Naive thymus-derived CD8-positive, alpha-beta T cell (primary cell): Measurements from ENCODE around the gene TAOK1. TPM values are rescaled to one million over a fixed set of nuclear protein-coding genes. Genes with fewer than 3 reads are reported as not detected.

Source experiments
- ATAC-seq, 2 donors: fragments of 150-1000 bp; cut with Tn5 transposase in 1 of 2; sonication (Bioruptor Pico), chemical (Tn5 transposase) in 1 of 2; 1 replicate in 1 of 2; 2 replicates in 1 of 2; pipeline ENCODE4 v1.10.0; 2021; ENCODE audit warnings: mild to moderate bottlenecking in 2 of 2, moderate library complexity in 2 of 2
- POLR2A ChIA-PET: fragments of 350-600 bp; sonication (Branson Sonifier 250); formaldehyde crosslinking; loops from one replicate; lab custom pipeline; 2021; ENCODE audit warnings: antibody characterized with exemption; lab: Charles Lee
- DNase-seq, 10 donors: peaks; one replicate each; pipeline versions ENCODE4 v3.0.0 to v3.0.0-alpha.2; 2020 to 2022
- H3K27ac Mint-ChIP-seq, 10 donors: one replicate each; pipeline ENCODE4 v1.8.0; 2020 to 2022; ENCODE audit warnings: mild to moderate bottlenecking in 10 of 10, mixed read lengths in 10 of 10, moderate library complexity in 4 of 10, inconsistent platforms in 1 of 10
- H3K27me3 Mint-ChIP-seq, 5 donors: one replicate each; pipeline ENCODE4 v1.8.0; 2021 to 2022; ENCODE audit warnings: mixed read lengths in 5 of 5
- H3K36me3 Mint-ChIP-seq, 3 donors: one replicate each; pipeline ENCODE4 v1.8.0; 2020 to 2022; ENCODE audit warnings: mixed read lengths in 3 of 3, mild to moderate bottlenecking in 2 of 3, inconsistent platforms in 1 of 3
- H3K4me1 Mint-ChIP-seq, 4 donors: one replicate each; pipeline ENCODE4 v1.8.0; 2021 to 2022; ENCODE audit warnings: mixed read lengths in 4 of 4
- H3K4me3 Mint-ChIP-seq, 10 donors: one replicate each; pipeline ENCODE4 v1.8.0; 2020 to 2022; ENCODE audit warnings: mild to moderate bottlenecking in 10 of 10, mixed read lengths in 10 of 10, moderate library complexity in 6 of 10, inconsistent platforms in 1 of 10
- H3K9me3 Mint-ChIP-seq, 9 donors: one replicate each; pipeline ENCODE4 v1.8.0; 2020 to 2022; ENCODE audit warnings: mixed read lengths in 9 of 9, mild to moderate bottlenecking in 3 of 9, inconsistent platforms in 1 of 9, moderate library complexity in 1 of 9
- polyA plus RNA-seq, 3 donors: library from polyadenylated mRNA; unstranded; fragments of 300-500 nt; fragmentation: Illumina TruSeq; gene quantifications; one replicate each; pipeline ENCODE4 v1.2.3, GENCODE V29; 2021
- total RNA-seq, 8 experiments: library from RNA in 2 of 8; stranded (reverse) in 2 of 8; gene quantifications; one replicate each; pipeline ENCODE4 v1.2.3 and lab custom pipeline; 2021 to 2026

TAOK1 gene
- total and polyA plus RNA-seq, 5 experiments from 2014 or later, result 2.4 to 63.8 (median 3.5) TPM

DNA sequence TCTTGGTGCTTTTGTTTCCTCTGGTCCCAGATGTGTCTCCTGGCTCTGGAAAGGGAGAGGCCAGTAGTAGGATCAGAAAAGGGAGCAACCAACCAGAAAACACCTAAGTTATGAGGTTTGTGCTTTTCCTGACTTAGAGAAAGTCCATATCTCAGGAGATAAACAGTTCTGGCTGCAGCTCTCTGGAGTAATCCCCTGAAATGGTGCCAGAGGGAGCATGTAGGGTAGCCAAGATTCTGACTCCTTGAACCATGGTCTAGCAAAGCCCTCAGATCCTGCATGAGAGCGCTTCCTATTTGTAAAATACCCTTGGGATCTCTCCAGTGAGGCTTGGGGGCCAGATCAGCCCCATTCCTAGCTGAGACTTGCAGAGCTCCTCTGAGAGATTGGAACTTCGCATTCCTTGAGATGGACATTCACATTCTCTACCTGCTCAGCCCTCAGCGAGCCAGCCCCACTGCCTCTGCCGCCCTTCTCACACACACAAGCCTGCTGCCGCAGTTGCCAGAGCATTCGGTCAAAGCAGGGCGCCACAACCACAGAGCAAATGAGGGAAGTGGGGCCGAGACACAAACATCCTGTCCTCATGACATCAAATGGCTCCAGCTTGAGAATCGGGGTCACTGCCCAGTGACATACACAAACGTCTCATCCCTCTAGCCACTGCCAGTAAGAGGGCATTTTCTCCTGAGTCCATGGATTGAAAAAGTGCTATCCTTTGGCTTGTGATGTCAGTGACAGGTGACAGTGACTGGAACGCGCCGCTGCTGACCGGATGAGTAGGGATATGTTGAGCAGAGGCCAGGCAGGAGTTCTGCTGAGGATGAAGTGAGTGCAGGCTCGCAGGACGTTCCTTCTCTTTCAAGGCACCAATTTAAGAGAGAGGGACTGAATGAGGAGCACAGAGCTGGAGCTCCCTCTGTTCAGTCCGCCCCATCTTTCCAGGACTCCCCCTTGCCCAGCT is 171.7 kb downstream of the TAOK1 start:
- H3K36me3 Mint-ChIP-seq, result peaks cover 0 to 4% (median 0%) of the 10 kb centered on the region in 3 donors
- H3K27me3 Mint-ChIP-seq, result no peaks in the 10 kb centered on the region
- peak overlapping the region in 5 of 10 donors; percentile 15 to 86 (median 32) for H3K27ac Mint-ChIP-seq
- H3K4me3 Mint-ChIP-seq, result peak overlapping the region in 1 of 10 donors; percentile 71
- no peaks in the 10 kb centered on the region for H3K9me3 Mint-ChIP-seq
- POLR2A ChIA-PET, result interaction anchor here (0.6 kb wide), 1 partner anchor 52 kb away, joined by 3 read pairs; no protein-coding TSS in a partner anchor
- ATAC-seq (no peak), DNase-seq (peak in 1 of 10 donors; percentile 20)
- peaks cover 16 to 76% (median 33%) of the 10 kb centered on the region in 4 donors for H3K4me1 Mint-ChIP-seq

DNA sequence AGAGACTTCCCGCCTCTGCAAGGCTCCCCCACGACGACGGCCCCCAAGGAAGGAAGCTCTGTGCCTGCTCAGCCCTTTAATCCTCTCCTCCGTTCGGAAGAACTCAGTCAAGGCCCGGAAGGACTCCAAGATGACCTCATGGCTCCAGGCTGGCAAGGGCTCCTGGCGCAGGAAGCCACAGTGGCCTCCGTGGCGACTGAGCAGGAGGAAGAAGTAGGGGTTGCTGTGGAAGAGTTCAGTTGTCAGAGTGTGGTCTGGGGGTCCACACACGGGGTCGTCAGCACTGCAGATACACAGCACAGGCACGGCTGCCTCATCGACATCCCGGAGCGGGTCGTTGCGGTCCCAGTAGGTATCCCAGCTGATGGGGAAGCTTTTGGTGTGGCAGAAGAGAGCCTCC is 172.5 kb downstream of the TAOK1 start:
- POLR2A ChIA-PET, result interaction anchor here (0.6 kb wide), 1 partner anchor 51 kb away, joined by 3 read pairs; no protein-coding TSS in a partner anchor
- peaks cover 0 to 4% (median 0%) of the 10 kb centered on the region in 3 donors for H3K36me3 Mint-ChIP-seq
- no peak for ATAC-seq
- no peaks in the 10 kb centered on the region for H3K27me3 Mint-ChIP-seq
- peaks cover 14 to 68% (median 31%) of the 10 kb centered on the region in 4 donors for H3K4me1 Mint-ChIP-seq
- H3K4me3 Mint-ChIP-seq, result peak overlapping the region in 1 of 10 donors; percentile 71
- H3K9me3 Mint-ChIP-seq, result no peaks in the 10 kb centered on the region
- DNase-seq, result no peak
- peak overlapping the region in 3 of 10 donors; percentile 25 to 86 (median 79) for H3K27ac Mint-ChIP-seq

DNA sequence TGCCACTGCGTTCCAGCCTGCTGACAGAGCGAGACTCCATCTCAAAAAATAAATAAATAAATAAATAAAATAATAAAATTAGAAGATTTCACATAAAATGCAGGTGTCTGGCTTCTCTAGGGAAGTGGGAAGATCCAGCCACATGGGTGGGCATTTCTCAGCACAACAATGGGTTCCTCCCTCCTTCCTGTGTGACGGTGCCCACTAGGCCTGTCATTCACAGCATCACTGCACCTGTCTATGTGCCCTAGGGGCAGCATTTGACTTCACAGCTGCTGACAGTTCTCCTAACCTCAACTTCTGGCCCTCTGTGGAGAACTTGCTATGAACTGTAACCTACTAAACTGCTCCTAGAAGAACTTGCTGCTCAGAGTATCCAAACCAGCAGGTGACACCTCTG is 173.7 kb downstream of the TAOK1 start:
- no peaks in the 10 kb centered on the region for H3K9me3 Mint-ChIP-seq
- H3K4me1 Mint-ChIP-seq, result peaks cover 16 to 59% (median 34%) of the 10 kb centered on the region in 4 donors
- no peaks in the 10 kb centered on the region for H3K27me3 Mint-ChIP-seq
- ATAC-seq, result no peak
- H3K27ac Mint-ChIP-seq, result peak overlapping the region in 4 of 10 donors; percentile 26 to 53 (median 32)
- DNase-seq, result no peak
- peak overlapping the region in 4 of 10 donors; percentile 20 to 48 (median 36) for H3K4me3 Mint-ChIP-seq
- POLR2A ChIA-PET, result no interaction called here
- H3K36me3 Mint-ChIP-seq, result peaks cover 0 to 4% (median 0%) of the 10 kb centered on the region in 3 donors

DNA sequence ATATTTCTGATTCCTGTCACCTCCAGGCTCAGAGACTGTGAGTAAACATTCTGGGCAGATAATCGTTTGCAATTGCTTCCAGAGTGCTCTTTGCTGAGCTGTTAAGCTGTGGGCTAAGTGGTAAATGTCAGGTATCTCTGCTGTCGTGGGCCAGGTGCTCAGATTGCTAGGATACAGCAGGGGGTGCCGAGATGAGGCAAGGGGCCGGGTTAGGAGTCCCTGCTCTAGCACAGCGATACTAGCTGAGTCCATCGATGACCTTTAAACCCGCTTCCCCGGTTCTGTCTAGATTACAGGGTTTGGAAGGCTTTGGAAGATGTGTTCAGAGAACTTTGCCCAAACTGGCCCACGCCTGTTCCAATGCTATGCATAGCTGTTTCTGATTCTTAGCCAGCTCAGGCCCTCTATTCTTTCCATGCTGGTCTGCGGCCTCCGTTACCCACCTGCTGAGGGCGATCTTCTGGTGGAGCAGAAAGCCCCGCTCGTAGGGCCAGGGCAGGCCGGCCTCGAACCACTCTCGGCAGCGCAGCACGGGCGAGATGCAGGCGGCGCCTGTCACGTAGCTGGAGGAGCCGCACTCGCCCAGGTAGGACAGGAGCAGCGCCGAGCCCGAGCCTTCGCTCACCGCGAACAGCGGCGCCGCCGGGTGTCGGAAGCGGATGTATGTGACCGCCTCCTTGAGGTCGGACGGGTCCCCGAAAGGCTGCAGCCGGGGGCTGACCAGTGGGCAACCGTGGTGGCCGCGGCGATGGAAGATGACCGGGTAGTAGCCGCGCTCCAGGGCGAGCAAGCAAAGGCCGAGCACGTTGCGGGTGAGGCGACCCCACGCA is 175.7 kb downstream of the TAOK1 start:
- H3K9me3 Mint-ChIP-seq, result no peaks in the 10 kb centered on the region
- H3K4me1 Mint-ChIP-seq, result peaks cover 24 to 56% (median 46%) of the 10 kb centered on the region in 4 donors
- no peaks in the 10 kb centered on the region for H3K27me3 Mint-ChIP-seq
- H3K36me3 Mint-ChIP-seq, result no peaks in the 10 kb centered on the region
- peak in 7 of 10 donors; percentile 31 to 52 (median 46) for DNase-seq
- peak; percentile 13 to 31 for ATAC-seq
- POLR2A ChIA-PET, result interaction anchor here (1.3 to 7.2 kb wide), 6 partner anchors 9 to 365 kb away, joined by 3 to 70 read pairs (median 16); partner anchors contain the start of genes ANKRD13B and SSH2
- peak overlapping the region; percentile 72 to 90 (median 81) for H3K27ac Mint-ChIP-seq
- peak overlapping the region; percentile 78 to 93 (median 90) for H3K4me3 Mint-ChIP-seq

DNA sequence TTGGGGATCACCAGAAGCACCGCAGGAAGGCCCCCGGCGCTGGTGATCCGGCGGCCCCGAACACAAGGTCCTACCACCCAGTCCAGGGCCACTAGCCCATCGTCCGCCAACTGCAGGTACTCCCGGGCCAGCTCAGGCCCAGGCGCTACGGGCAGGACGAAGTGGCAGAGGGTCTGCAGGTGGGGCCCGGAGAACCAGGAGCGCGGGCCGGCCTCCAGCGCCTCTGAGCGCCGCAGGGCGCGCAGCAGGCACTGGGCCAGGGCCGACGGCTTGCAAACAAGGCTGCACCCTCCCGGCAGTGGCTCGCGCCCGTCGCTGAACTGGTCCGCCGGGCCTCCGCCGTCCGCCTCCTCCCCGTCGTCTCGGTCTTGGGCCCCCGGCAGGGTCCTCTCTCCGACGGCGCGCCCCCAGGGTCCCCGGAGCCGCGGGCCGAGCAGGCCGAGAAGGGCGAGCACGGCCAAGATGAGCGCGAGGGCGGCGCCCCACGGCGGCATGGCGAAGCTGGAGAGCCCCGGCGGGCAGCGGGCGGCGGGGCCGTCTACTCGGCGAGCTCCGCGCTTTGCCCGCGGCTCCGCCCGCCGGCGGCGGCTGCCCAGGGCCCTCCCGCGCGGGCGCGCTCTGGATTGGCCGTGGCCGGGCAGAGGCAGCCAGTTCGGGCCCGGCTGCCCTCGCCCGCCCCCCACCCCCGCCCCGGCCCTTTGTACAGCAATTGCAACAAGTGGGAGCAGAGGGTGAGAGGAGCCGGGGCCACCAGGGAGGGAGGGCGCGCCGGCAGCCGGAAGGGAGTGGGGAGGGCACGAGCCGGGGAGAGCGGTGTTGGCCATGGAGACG is 176.5 kb downstream of the TAOK1 start, which contains the start of gene ABHD15:
ABHD15 (minus strand) TSS at position 565 of the 831 bp plus-strand sequence; CDS start at position 494, 71 bp downstream.
- DNase-seq (peak in 8 of 10 donors; percentile 33 to 68 (median 54)), ATAC-seq (peak; percentile 34 to 41)
- POLR2A ChIA-PET, result interaction anchor here (0.6 to 7.2 kb wide), 16 partner anchors 9 to 427 kb away, joined by 3 to 70 read pairs (median 5); partner anchors contain the start of genes ANKRD13B, SSH2 and TAOK1
- H3K9me3 Mint-ChIP-seq, result no peaks in the 10 kb centered on the region
- no peaks in the 10 kb centered on the region for H3K36me3 Mint-ChIP-seq
- H3K4me3 Mint-ChIP-seq, result peak within 1 kb of the TSS; percentile 91 to 99 (median 96)
- no peaks in the 10 kb centered on the region for H3K27me3 Mint-ChIP-seq
- H3K27ac Mint-ChIP-seq, result peak within 1 kb of the TSS; percentile 74 to 99 (median 92)
- H3K4me1 Mint-ChIP-seq, result peaks cover 27 to 49% (median 47%) of the 10 kb centered on the region in 4 donors

DNA sequence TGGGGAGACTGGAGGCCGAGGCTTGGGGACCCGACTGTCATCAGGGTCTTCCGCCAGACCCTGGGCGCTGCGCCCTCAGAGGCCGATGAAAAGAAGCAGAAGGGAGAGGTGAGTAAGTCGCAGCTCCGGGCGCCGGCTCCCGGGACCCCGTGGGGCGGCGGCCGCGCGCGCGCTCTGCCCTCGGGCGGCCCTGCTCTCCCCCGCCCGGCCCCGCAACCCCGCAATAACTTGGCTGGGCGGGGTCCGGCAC is 177.1 kb downstream of the TAOK1 start:
- H3K36me3 Mint-ChIP-seq, result no peaks in the 10 kb centered on the region
- peak; percentile 2 to 3 for ATAC-seq
- peak overlapping the region; percentile 74 to 99 (median 96) for H3K4me3 Mint-ChIP-seq
- H3K27ac Mint-ChIP-seq, result peak overlapping the region in 4 of 10 donors; percentile 41 to 86 (median 76)
- POLR2A ChIA-PET, result interaction anchor here (0.9 to 7.2 kb wide), 17 partner anchors 9 to 427 kb away, joined by 3 to 70 read pairs (median 4); partner anchors contain the start of genes ANKRD13B, NUFIP2, SSH2 and TAOK1
- peak in 1 of 10 donors; percentile 50 for DNase-seq
- no peaks in the 10 kb centered on the region for H3K27me3 Mint-ChIP-seq
- peaks cover 27 to 44% (median 42%) of the 10 kb centered on the region in 4 donors for H3K4me1 Mint-ChIP-seq
- no peaks in the 10 kb centered on the region for H3K9me3 Mint-ChIP-seq

DNA sequence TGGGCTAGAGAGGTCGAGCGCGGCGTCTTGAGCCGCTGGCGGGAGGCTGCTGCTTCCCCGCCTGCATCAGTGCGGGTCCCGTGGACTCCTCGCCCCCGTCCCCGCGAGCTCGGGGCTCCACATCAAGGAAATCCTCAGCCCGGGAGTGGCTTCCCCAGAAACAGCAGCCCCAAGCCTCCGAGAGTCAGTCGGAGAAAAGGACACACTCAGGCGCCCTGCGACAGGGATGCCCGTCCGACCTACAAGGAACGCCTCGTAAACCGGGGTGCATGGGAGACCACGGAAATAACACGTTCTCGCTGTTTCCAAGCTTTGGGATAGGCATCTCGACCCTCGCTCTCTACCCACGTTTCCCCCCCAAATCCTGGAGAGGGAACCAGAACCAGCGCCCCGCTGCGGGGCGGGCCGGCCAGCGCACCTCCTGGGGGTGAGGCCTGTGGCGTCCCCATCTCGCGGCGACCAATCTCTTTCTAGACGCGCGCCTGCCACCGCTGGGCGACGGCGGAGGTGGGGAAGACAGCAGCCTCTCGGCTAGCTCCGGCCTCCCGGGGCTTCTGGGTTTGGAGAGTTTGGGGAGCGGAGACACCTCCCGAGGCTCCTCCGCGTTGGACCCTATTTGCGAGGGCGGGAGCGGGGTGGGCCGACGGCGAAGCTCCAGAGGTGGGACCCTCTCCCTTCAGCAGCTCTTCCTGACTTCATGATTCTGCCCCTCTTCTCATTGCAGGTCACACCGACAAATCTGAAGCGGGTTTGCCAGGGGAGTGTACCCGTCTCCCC is 177.6 kb downstream of the TAOK1 start:
- Mint-ChIP-seq H3K4me3 (peak overlapping the region; percentile 91 to 99 (median 96)), H3K9me3 (no peaks in the 10 kb centered on the region), H3K27ac (peak overlapping the region; percentile 76 to 99 (median 95)), H3K27me3 (no peaks in the 10 kb centered on the region), H3K36me3 (no peaks in the 10 kb centered on the region), H3K4me1 (peaks cover 27 to 41% (median 37%) of the 10 kb centered on the region in 4 donors)
- ATAC-seq (peak; percentile 64 to 71), DNase-seq (peak; percentile 56 to 84 (median 68))
- POLR2A ChIA-PET, result interaction anchor here (1.1 to 7.2 kb wide), 16 partner anchors 8 to 363 kb away, joined by 3 to 70 read pairs (median 5); partner anchors contain the start of genes ANKRD13B, NUFIP2, SSH2 and TAOK1

DNA sequence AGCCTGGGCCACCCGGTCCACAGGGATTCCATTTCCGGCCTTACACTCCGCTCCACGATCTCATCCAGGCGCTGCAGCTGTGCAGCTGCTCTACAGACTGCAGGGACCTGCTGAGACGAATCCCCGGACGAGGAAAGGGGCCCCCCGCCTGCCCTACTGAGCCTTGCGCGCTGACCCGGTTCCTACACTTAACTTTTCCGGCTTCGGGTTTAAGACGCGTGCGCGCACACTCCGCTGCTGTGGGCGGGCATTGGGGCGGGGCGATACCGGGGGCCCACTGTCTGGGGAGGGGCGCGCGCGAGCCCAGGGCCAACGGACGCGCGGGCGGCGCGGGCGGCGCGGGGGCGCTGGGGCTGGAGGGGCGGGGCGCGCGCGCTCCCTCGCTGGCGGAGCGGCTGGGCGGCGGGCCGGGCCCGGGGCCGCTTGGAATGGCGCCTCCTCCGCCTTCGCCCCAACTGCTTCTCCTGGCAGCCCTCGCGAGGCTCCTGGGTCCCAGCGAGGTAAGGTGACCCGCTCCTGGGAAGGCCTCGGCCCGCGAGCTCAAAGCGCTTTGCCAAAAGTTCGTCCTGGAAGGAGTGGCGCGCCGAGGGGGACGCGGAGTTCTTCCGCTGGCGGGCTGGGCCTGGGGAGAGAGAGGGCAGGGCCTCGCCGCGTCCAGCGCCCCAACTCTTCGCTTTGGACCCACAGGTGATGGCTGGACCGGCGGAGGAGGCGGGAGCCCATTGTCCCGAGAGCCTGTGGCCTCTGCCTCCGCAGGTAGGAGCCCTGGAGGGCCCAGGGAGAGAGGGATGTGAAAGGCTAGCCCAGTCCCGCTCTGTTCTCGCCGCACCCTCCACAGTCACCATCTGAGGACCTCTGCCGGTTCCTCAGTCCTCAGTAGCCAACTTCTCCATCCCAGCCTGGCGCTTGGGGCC is 178.4 kb downstream of the TAOK1 start, which contains the start of gene TP53I13:
TP53I13 (plus strand) TSS at position 371 of the 914 bp plus-strand sequence; CDS start at position 429, 58 bp downstream.
- H3K9me3 Mint-ChIP-seq, result no peaks in the 10 kb centered on the region
- H3K36me3 Mint-ChIP-seq, result peaks cover 0 to 6% (median 0%) of the 10 kb centered on the region in 3 donors
- no peaks in the 10 kb centered on the region for H3K27me3 Mint-ChIP-seq
- peaks cover 28 to 41% (median 39%) of the 10 kb centered on the region in 4 donors for H3K4me1 Mint-ChIP-seq
- POLR2A ChIA-PET, result interaction anchor here (1.0 to 7.2 kb wide), 15 partner anchors 8 to 362 kb away, joined by 3 to 70 read pairs (median 5); partner anchors contain the start of genes ANKRD13B, NUFIP2, SSH2 and TAOK1
- peak within 1 kb of the TSS; percentile 76 to 99 (median 95) for H3K27ac Mint-ChIP-seq
- peak; percentile 65 to 66 for ATAC-seq
- H3K4me3 Mint-ChIP-seq, result peak within 1 kb of the TSS; percentile 91 to 99 (median 96)
- peak; percentile 72 to 93 (median 83) for DNase-seq

DNA sequence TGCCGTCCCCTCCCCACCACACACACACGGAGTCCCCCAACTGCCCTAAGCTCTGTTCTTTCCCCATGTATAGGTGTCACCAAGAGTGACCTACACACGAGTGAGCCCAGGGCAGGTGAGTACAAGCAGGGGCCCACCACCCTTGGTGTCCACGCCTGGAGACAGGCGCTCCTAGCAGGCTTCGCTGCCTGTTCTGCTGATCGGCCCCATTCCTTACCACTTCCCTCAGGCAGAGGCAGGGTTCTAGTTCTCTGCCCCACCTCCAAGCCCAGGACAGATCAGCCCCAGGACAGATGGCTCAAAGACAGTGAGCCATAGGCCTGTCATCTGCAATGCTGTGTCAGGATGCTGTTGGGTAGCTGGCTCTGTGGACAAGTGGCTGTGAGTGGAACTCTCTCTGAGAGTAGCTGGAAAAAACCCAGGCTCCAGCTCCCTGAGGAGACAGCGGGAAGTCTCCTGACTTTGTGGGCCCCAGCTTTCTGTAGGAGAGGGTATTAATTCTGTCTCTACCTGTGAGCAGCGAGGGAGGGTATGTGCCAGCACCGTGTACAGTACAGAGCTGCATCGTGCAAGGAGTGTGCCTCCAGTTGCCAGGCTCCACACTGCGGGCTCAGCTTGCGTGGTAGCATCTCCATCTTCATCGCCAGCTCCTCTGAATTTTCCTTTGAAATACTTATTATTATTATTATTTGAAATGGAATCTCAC is 179.2 kb downstream of the TAOK1 start:
- peaks cover 0 to 11% (median under 1%) of the 10 kb centered on the region in 3 donors for H3K36me3 Mint-ChIP-seq
- H3K27me3 Mint-ChIP-seq, result no peaks in the 10 kb centered on the region
- peak overlapping the region in 9 of 10 donors; percentile 31 to 92 (median 83) for H3K27ac Mint-ChIP-seq
- DNase-seq (no peak), ATAC-seq (no peak)
- H3K9me3 Mint-ChIP-seq, result no peaks in the 10 kb centered on the region
- POLR2A ChIA-PET, result interaction anchor here (0.6 to 7.2 kb wide), 7 partner anchors 11 to 361 kb away, joined by 3 to 70 read pairs (median 12); partner anchors contain the start of genes ANKRD13B and SSH2
- H3K4me3 Mint-ChIP-seq, result peak overlapping the region; percentile 79 to 91 (median 88)
- H3K4me1 Mint-ChIP-seq, result peaks cover 24 to 47% (median 34%) of the 10 kb centered on the region in 4 donors
